GM12878 (cell line): ENCODE results near the gene RBM10. TPM values are rescaled to one million over a fixed set of nuclear protein-coding genes. Genes with fewer than 3 reads are reported as not detected.

Experiments
- ATAC-seq: fragments of 200-7000 bp; cut with Tn5 transposase; 3 replicates; pipeline ENCODE4 v1.9.1; 2020; ENCODE audit warnings: mild to moderate bottlenecking, moderate library complexity
- BruUV-seq: library from RNA; stranded (reverse); fragments of 400-500 nt; replicated peaks from 2 replicates; lab custom pipeline; 2021; lab: Mats Ljungman, UMichigan
- CTCF ChIA-PET: fragments of 300-600 bp; sonication (Branson Sonifier 250); formaldehyde crosslinking; extraction: SDS; loops from one replicate; lab custom pipeline; 2021; ENCODE audit warnings: inconsistent platforms; lab: Yijun Ruan, JAX
- POLR2A ChIA-PET: fragments of 350-600 bp; formaldehyde crosslinking; extraction: SDS; loops from one replicate; lab custom pipeline; 2021; ENCODE audit warnings: inconsistent platforms; lab: Charles Lee
- RAD21 ChIA-PET: fragments of 300-600 bp; sonication (Branson Sonifier 250); formaldehyde crosslinking; loops from one replicate; lab custom pipeline; 2023; ENCODE audit warnings: antibody characterized with exemption; ENCODE audit not compliant: unreplicated experiment; lab: Charles Lee
- SMC1A ChIA-PET: fragments of 300-600 bp; sonication (Branson Sonifier 250); formaldehyde crosslinking; loops from one replicate; lab custom pipeline; 2023; ENCODE audit not compliant: unreplicated experiment, uncharacterized antibody; lab: Charles Lee
- DNase-seq: peaks from one replicate; pipeline ENCODE4 v3.0.0-alpha.2; 2011; ENCODE audit warnings: low read depth, low spot score
- FAIRE-seq: peaks from 3 replicates; lab custom pipeline; 2011; peaks lifted over from hg19 to GRCh38; lab: Jason Lieb, UNC
- H2AFZ ChIP-seq: 2 replicates; pipeline ENCODE4 v1.6.0; 2011; ENCODE audit warnings: low read depth, low read length, control low read depth; ENCODE audit not compliant: control insufficient read depth
- H3K27ac ChIP-seq: 2 replicates; pipeline ENCODE4 v1.5.1; 2011; ENCODE audit warnings: control low read depth; ENCODE audit not compliant: control insufficient read depth, insufficient read depth
- H3K27me3 ChIP-seq, 2 experiments: replicated peaks in 1 of 2; 2 replicates each; pipeline versions ENCODE4 v1.6.0 to v1.6.1; 2011; ENCODE audit warnings: low read length in 1 of 2; ENCODE audit not compliant: control insufficient read depth in 2 of 2, insufficient read depth in 2 of 2
- H3K36me3 ChIP-seq, 2 experiments: 2 replicates each; pipeline ENCODE4 v1.5.1; 2011; ENCODE audit warnings: low read length in 1 of 2; ENCODE audit not compliant: control insufficient read depth in 2 of 2, insufficient read depth in 2 of 2
- H3K4me1 ChIP-seq: 2 replicates; pipeline ENCODE4 v1.6.1; 2011; ENCODE audit warnings: mild to moderate bottlenecking, low read length, moderate library complexity, mixed read lengths; ENCODE audit not compliant: control insufficient read depth, insufficient read depth
- H3K4me2 ChIP-seq: 2 replicates; pipeline ENCODE4 v1.6.0; 2011; ENCODE audit warnings: control low read depth; ENCODE audit not compliant: control insufficient read depth, insufficient read depth
- H3K4me3 ChIP-seq: fragments of 200-600 bp; sonication (generic); 2 replicates; pipeline ENCODE4 v1.5.1; 2016
- H3K79me2 ChIP-seq: 2 replicates; pipeline ENCODE4 v1.6.0; 2011; ENCODE audit warnings: low read length; ENCODE audit not compliant: control insufficient read depth, insufficient read depth
- H3K9ac ChIP-seq: 2 replicates; pipeline ENCODE4 v1.8.0; 2011; ENCODE audit warnings: low read length, control low read depth, mixed read lengths; ENCODE audit not compliant: control insufficient read depth, insufficient read depth
- H3K9me3 ChIP-seq: replicated peaks from 3 replicates; pipeline ENCODE4 v1.5.1; 2011; ENCODE audit warnings: mild to moderate bottlenecking, low read length; ENCODE audit not compliant: control insufficient read depth, insufficient read depth
- H4K20me1 ChIP-seq: 2 replicates; pipeline ENCODE4 v1.6.0; 2011; ENCODE audit not compliant: control insufficient read depth, insufficient read depth
- BACH1 ChIP-seq: fragments of 450-650 bp; IDR thresholded peaks from 2 replicates; pipeline ENCODE4 v1.6.1; 2017; ENCODE audit warnings: mild to moderate bottlenecking, borderline replicate concordance
- BHLHE40 ChIP-seq, 2 experiments: fragments of 450-650 bp in 1 of 2; IDR thresholded peaks; 2 replicates each; pipeline ENCODE4 v1.6.1; 2011 to 2017; ENCODE audit warnings: low read depth in 2 of 2, borderline replicate concordance in 1 of 2, improper control_type of control experiment in 1 of 2, low read length in 1 of 2, mild to moderate bottlenecking in 1 of 2
- BMI1 ChIP-seq: fragments of 450-650 bp; IDR thresholded peaks from 2 replicates; pipeline ENCODE4 v1.6.1; 2016; ENCODE audit warnings: mild to moderate bottlenecking, moderate library complexity, borderline replicate concordance
- EP300 ChIP-seq, 2 experiments: fragments of 150-350 bp in 1 of 2; IDR thresholded peaks; 2 replicates each; pipeline ENCODE4 v1.6.1; 2011 to 2012; ENCODE audit warnings: low read depth in 2 of 2, low read length in 2 of 2, borderline replicate concordance in 1 of 2, improper control_type of control experiment in 1 of 2, inconsistent platforms in 1 of 2; ENCODE audit not compliant: control insufficient read depth in 1 of 2
- NR2C2 ChIP-seq: IDR thresholded peaks from 2 replicates; pipeline ENCODE4 v1.6.1; 2011; ENCODE audit warnings: borderline replicate concordance, low read depth; ENCODE audit not compliant: control insufficient read depth, insufficient read length
- POLR2A ChIP-seq: IDR thresholded peaks from 2 replicates; pipeline ENCODE4 v1.6.1; 2011; ENCODE audit warnings: low read depth, mild to moderate bottlenecking, low read length
- SIN3A ChIP-seq: IDR thresholded peaks from 2 replicates; pipeline ENCODE4 v1.6.1; 2012; ENCODE audit warnings: low read depth, low read length, improper control_type of control experiment
- SRF ChIP-seq, 2 experiments: IDR thresholded peaks; 2 replicates each; pipeline ENCODE4 v1.6.1; 2011; ENCODE audit warnings: low read depth in 2 of 2, low read length in 2 of 2, mild to moderate bottlenecking in 1 of 2, moderate library complexity in 1 of 2
- STAT1 ChIP-seq: fragments of 450-650 bp; conservative IDR thresholded peaks from 2 replicates; pipeline ENCODE4 v1.6.1; 2014; ENCODE audit warnings: antibody characterized with exemption, mild to moderate bottlenecking
- TCF7 ChIP-seq: IDR thresholded peaks from 2 replicates; pipeline ENCODE4 v1.6.1; 2014; ENCODE audit warnings: antibody characterized with exemption, borderline replicate concordance
- ZSCAN29 ChIP-seq: fragments of 450-650 bp; IDR thresholded peaks from 2 replicates; pipeline ENCODE4 v1.6.1; 2017; ENCODE audit warnings: mild to moderate bottlenecking, moderate library complexity
- WGBS: methylation state at CpG from one replicate; pipeline ENCODE4 v1.1.6; 2016; ENCODE audit warnings: low lambda C conversion rate; ENCODE audit not compliant: insufficient replicate concordance, insufficient coverage; ENCODE audit errors: missing lambda C conversion rate; 5-methylcytosine and 5-hydroxymethylcytosine counted together
- in situ Hi-C: fragments of 300-500 bp; cut with MboI; formaldehyde crosslinking; loops from 9 replicates; pipeline ENCODE4 v1.14.3; 2018; ENCODE audit warnings: mixed read lengths
- intact Hi-C: fragments of 100-400 bp; cut with micrococcal nuclease; formaldehyde crosslinking; loops from one replicate; pipeline ENCODE4 v1.14.2; 2022; ENCODE audit not compliant: unreplicated experiment
- polyA plus RNA-seq, 11 experiments: library from polyadenylated mRNA; depleted of rRNA in 4 of 11; unstranded in 6 of 11; stranded (reverse) in 5 of 11; fragments of >200 nt; fragmentation: Nextera tagmentation in 4 of 11; fragmentation: Illumina TruSeq in 1 of 11; extraction: Ambion mirVana in 4 of 11; extraction: Trizol in 1 of 11; gene quantifications; 1 replicate in 1 of 11; 2 replicates in 10 of 11; pipeline versions ENCODE4 v1.2.1 to v1.2.3, GENCODE V29; 2011 to 2016; ENCODE audit warnings: inconsistent platforms in 2 of 11, missing spikeins in 2 of 11, low read depth in 1 of 11
- total RNA-seq, 4 experiments: library from RNA; depleted of rRNA in 3 of 4; stranded (reverse); fragments of >200 nt in 3 of 4; fragmentation: Illumina TruSeq in 1 of 4; extraction: Trizol in 1 of 4; gene quantifications; 2 replicates each; pipeline versions ENCODE4 v1.2.1 to v1.2.3, GENCODE V29; 2013 to 2021
- TF ChIP-seq, protein P1 (sequence below): fragments of 450-650 bp; IDR thresholded peaks from 2 replicates; pipeline ENCODE4 v1.6.1; 2017; ENCODE audit warnings: low read depth, mild to moderate bottlenecking, moderate library complexity
- TF ChIP-seq, protein P2 (sequence below): IDR thresholded peaks from 2 replicates; pipeline ENCODE4 v1.6.1; 2011; ENCODE audit warnings: low read depth, mild to moderate bottlenecking, low read length, moderate library complexity, borderline replicate concordance; ENCODE audit errors: extremely low read depth
- TF ChIP-seq, protein P3 (sequence below): fragments of 450-650 bp; conservative IDR thresholded peaks from 2 replicates; pipeline ENCODE4 v1.6.1; 2017; ENCODE audit warnings: mild to moderate bottlenecking, moderate library complexity

RBM10 gene
- total and polyA plus RNA-seq, 10 of the 15 experiments (the other 5 are each of a cell fraction or from before 2014, with no cell fraction given): 1.4 to 60.0 (median 29.8) TPM

DNA sequence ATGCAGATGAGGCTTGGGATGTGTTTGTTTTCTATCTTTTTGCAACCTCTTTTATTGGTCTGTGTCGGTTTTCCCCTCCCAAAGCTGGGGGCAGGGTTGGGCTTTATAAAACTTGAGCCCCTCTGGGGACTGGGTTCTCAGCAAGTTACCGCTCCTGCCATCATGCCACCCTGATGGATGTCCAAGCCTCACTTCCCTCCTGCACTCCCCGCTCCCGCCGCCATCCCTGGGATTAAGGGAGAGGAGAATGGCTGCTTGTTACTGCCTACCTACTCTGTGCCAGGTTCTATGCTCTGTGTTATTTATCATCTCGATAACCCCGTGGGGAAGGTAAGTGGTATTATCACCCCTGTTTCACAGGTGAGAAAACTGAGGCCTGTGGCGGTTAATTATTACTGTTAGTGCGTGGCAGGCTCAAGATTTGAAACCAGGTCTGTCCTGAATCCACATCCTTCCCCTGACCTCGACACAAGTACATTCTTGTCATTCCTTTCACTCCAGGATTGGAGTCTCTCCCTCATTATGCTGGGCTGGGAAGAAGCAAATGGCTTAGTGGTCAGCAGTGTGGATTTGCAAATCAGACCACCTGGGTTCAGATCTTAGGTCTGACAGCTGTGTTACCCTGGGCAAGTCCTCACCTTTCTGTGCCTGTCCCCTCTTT lies 53.1 kb downstream of the RBM10 start:
- SMC1A ChIA-PET: no interaction called here
- CTCF ChIA-PET: no interaction called here
- no peak for FAIRE-seq
- Histone ChIP-seq H3K4me3 (no peak overlapping the region), H3K4me1 (peaks cover 13% of the 10 kb centered on the region), H3K27me3 (no peaks in the 10 kb centered on the region), H4K20me1 (peaks cover 9% of the 10 kb centered on the region; the same call in 1 of the 2 replicates), H3K36me3 (peaks cover 36% of the 10 kb centered on the region in 2 experiments; a peak in 3 of 4 replicates), H3K9ac (no peak overlapping the region), H3K4me2 (peak overlapping the region; percentile 13; the same call in 1 of the 2 replicates), H3K27ac (no peak overlapping the region), H2AFZ (no peak overlapping the region), H3K9me3 (no peaks in the 10 kb centered on the region), H3K79me2 (peaks cover 44% of the 10 kb centered on the region)
- no peak for ATAC-seq
- in situ Hi-C loops: loop anchor here (5.0 to 10.0 kb wide), 2 partner anchors 324 to 457 kb away; partner anchors contain the start of genes ELK1 and UXT
- no TSS peak for BruUV-seq
- RAD21 ChIA-PET: no interaction called here
- POLR2A ChIA-PET: no interaction called here
- TF ChIP-seq NR2C2 (no peak), EP300 (IDR thresholded peaks at IDR 0.05; ENCODE audit: borderline replicate concordance in 1 of 2, control insufficient read depth in 1 of 2, low read depth in 2 of 2, low read length in 2 of 2) (no peak), TCF7 (no peak), POLR2A (no peak), BMI1 (no peak), STAT1 (no peak), ZSCAN29 (no peak), BACH1 (no peak), SIN3A (no peak), SRF (IDR thresholded peaks at IDR 0.05; ENCODE audit: low read depth in 2 of 2, low read length in 2 of 2) (no peak), BHLHE40 (IDR thresholded peaks at IDR 0.05; ENCODE audit: borderline replicate concordance in 1 of 2, low read depth in 2 of 2, low read length in 1 of 2) (no peak)
- TF ChIP-seq, protein P1, sequence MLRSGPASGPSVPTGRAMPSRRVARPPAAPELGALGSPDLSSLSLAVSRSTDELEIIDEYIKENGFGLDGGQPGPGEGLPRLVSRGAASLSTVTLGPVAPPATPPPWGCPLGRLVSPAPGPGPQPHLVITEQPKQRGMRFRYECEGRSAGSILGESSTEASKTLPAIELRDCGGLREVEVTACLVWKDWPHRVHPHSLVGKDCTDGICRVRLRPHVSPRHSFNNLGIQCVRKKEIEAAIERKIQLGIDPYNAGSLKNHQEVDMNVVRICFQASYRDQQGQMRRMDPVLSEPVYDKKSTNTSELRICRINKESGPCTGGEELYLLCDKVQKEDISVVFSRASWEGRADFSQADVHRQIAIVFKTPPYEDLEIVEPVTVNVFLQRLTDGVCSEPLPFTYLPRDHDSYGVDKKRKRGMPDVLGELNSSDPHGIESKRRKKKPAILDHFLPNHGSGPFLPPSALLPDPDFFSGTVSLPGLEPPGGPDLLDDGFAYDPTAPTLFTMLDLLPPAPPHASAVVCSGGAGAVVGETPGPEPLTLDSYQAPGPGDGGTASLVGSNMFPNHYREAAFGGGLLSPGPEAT: no peak
- TF ChIP-seq, protein P2, sequence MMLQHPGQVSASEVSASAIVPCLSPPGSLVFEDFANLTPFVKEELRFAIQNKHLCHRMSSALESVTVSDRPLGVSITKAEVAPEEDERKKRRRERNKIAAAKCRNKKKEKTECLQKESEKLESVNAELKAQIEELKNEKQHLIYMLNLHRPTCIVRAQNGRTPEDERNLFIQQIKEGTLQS: no peak
- TF ChIP-seq, protein P3, sequence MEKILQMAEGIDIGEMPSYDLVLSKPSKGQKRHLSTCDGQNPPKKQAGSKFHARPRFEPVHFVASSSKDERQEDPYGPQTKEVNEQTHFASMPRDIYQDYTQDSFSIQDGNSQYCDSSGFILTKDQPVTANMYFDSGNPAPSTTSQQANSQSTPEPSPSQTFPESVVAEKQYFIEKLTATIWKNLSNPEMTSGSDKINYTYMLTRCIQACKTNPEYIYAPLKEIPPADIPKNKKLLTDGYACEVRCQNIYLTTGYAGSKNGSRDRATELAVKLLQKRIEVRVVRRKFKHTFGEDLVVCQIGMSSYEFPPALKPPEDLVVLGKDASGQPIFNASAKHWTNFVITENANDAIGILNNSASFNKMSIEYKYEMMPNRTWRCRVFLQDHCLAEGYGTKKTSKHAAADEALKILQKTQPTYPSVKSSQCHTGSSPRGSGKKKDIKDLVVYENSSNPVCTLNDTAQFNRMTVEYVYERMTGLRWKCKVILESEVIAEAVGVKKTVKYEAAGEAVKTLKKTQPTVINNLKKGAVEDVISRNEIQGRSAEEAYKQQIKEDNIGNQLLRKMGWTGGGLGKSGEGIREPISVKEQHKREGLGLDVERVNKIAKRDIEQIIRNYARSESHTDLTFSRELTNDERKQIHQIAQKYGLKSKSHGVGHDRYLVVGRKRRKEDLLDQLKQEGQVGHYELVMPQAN: no peak
- 94% methylated on average over 10 of the region's 10 CpGs for WGBS
- DNase-seq: no peak
- intact Hi-C loops: no loop called here
